Vagina (tissue), 2 donors: ENCODE measurements around the gene MLNR. TPM values are rescaled to one million over a fixed set of nuclear protein-coding genes. Genes with fewer than 3 reads are reported as not detected.
A peak's percentile ranks its signal among the peaks of the same experiment; 100 is the strongest.

Experiments
- DNase-seq, 2 donors: peaks; one replicate each; pipeline ENCODE4 v3.0.0-alpha.2; 2017; ENCODE audit errors: extremely low spot score in 2 of 2
- H3K27ac ChIP-seq: fragments of 200-600 bp; sonication (generic); one replicate; pipeline ENCODE4 v1.5.1; 2019
- H3K27me3 ChIP-seq: fragments of 200-600 bp; sonication (generic); one replicate; pipeline ENCODE4 v1.5.1; 2019
- H3K36me3 ChIP-seq, 2 donors: fragments of 200-600 bp; sonication (generic); one replicate each; pipeline ENCODE4 v1.5.1; 2017 to 2019
- H3K4me1 ChIP-seq: fragments of 200-600 bp; sonication (generic); one replicate; pipeline ENCODE4 v1.5.1; 2019
- H3K4me3 ChIP-seq, 2 donors: fragments of 200-600 bp; sonication (generic); 1 replicate in 1 of 2; 2 replicates in 1 of 2; pipeline ENCODE4 v1.5.1; 2016 to 2019
- H3K9me3 ChIP-seq: fragments of 200-600 bp; sonication (generic); one replicate; pipeline ENCODE4 v1.5.1; 2019
- CTCF ChIP-seq, 3 experiments: fragments of 450-650 bp in 2 of 3; fragments of 200-600 bp in 1 of 3; sonication (generic) in 1 of 3; IDR thresholded peaks; one replicate each; pipeline ENCODE4 v1.5.1; 2017 to 2019; ENCODE audit warnings: antibody characterized with exemption in 3 of 3, mild to moderate bottlenecking in 2 of 3, moderate library complexity in 2 of 3
- POLR2A ChIP-seq, 2 donors: fragments of 450-650 bp; IDR thresholded peaks; one replicate each; pipeline ENCODE4 v1.6.1; 2017; ENCODE audit warnings: antibody characterized with exemption in 2 of 2, mild to moderate bottlenecking in 2 of 2, moderate library complexity in 2 of 2
- POLR2AphosphoS5 ChIP-seq, 2 donors: sonication (generic); formaldehyde crosslinking; IDR thresholded peaks; one replicate each; pipeline ENCODE4 v1.9.0; 2017; ENCODE audit warnings: antibody characterized with exemption in 2 of 2, mild to moderate bottlenecking in 2 of 2, low read depth in 1 of 2; ENCODE audit not compliant: insufficient read depth in 1 of 2
- intact Hi-C: fragments of 100-400 bp; cut with DNase I; formaldehyde crosslinking; loops from one replicate; pipeline ENCODE4 v1.15.1; 2023
- total RNA-seq: library from RNA; depleted of rRNA; stranded (reverse); fragments of >200 nt; gene quantifications from one replicate; pipeline ENCODE4 v1.2.3, GENCODE V29; 2016

Gene MLNR
- total RNA-seq, 1 donor from 2014 or later = not detected

GRCh38 chr13:49240017-49240416, 19.9 kb downstream of the MLNR start:
- intact Hi-C loops = no loop called here

GRCh38 chr13:49241296-49241695, 21.2 kb downstream of the MLNR start:
- Histone ChIP-seq H3K27me3 (no peaks in the 10 kb centered on the region), H3K9me3 (no peaks in the 10 kb centered on the region), H3K27ac (no peak overlapping the region), H3K4me1 (no peaks in the 10 kb centered on the region), H3K4me3 (no peak overlapping the region), H3K36me3 (no peaks in the 10 kb centered on the region)
- no peak for DNase-seq
- intact Hi-C loops = no loop called here
- no peak for TF ChIP-seq POLR2A (IDR thresholded peaks at IDR 0.05)
- no peak for TF ChIP-seq CTCF (IDR thresholded peaks at IDR 0.05)
- no peak for TF ChIP-seq POLR2AphosphoS5 (IDR thresholded peaks at IDR 0.05; ENCODE audit: insufficient read depth in 1 of 2, low read depth in 1 of 2)

More at GRCh38 chr13:49240017-49240416, 19.9 kb downstream of the MLNR start:
- Histone ChIP-seq H3K36me3 (no peaks in the 10 kb centered on the region), H3K4me1 (no peaks in the 10 kb centered on the region), H3K4me3 (no peak overlapping the region), H3K27ac (no peak overlapping the region), H3K9me3 (no peaks in the 10 kb centered on the region), H3K27me3 (no peaks in the 10 kb centered on the region)
- DNase-seq = no peak
- no peak for TF ChIP-seq POLR2A (IDR thresholded peaks at IDR 0.05)
- no peak for TF ChIP-seq POLR2AphosphoS5 (IDR thresholded peaks at IDR 0.05; ENCODE audit: insufficient read depth in 1 of 2, low read depth in 1 of 2)
- TF ChIP-seq CTCF (IDR thresholded peaks at IDR 0.05) = no peak

- DNase-seq = no peak
- no peak overlapping the region for H3K27ac ChIP-seq
- no peaks in the 10 kb centered on the region for H3K36me3 ChIP-seq
- peaks cover 11% of the 10 kb centered on the region for H3K4me1 ChIP-seq
- no peaks in the 10 kb centered on the region for H3K9me3 ChIP-seq
- no peak overlapping the region for H3K4me3 ChIP-seq
- no peaks in the 10 kb centered on the region for H3K27me3 ChIP-seq
- intact Hi-C loops = no loop called here
- TF ChIP-seq POLR2AphosphoS5 (IDR thresholded peaks at IDR 0.05; ENCODE audit: insufficient read depth in 1 of 2, low read depth in 1 of 2) (no peak), CTCF (IDR thresholded peaks at IDR 0.05) (no peak), POLR2A (IDR thresholded peaks at IDR 0.05) (no peak)
These were observed 25.0 kb downstream of the MLNR start for GRCh38 chr13:49245101-49245500.

- intact Hi-C loops = no loop called here
- TF ChIP-seq POLR2AphosphoS5 (IDR thresholded peaks at IDR 0.05; ENCODE audit: insufficient read depth in 1 of 2, low read depth in 1 of 2) (no peak), POLR2A (IDR thresholded peaks at IDR 0.05) (no peak), CTCF (IDR thresholded peaks at IDR 0.05) (no peak)
These were observed 26.9 kb downstream of the MLNR start for GRCh38 chr13:49246850-49247642.

More at GRCh38 chr13:49246850-49247642, 26.9 kb downstream of the MLNR start:
- peaks cover 11% of the 10 kb centered on the region for H3K4me1 ChIP-seq
- H3K27me3 ChIP-seq = no peaks in the 10 kb centered on the region
- DNase-seq = no peak
- H3K36me3 ChIP-seq = no peaks in the 10 kb centered on the region
- H3K9me3 ChIP-seq = no peaks in the 10 kb centered on the region
- peak overlapping the region; percentile 95 for H3K27ac ChIP-seq
- H3K4me3 ChIP-seq = peak overlapping the region; percentile 82 to 91
